NB4 (cell line): ENCODE measurements around the gene FSTL4.

Source experiments
- POLR2A ChIP-seq: IDR thresholded peaks from 2 replicates; pipeline ENCODE4 v1.6.1; 2011; ENCODE audit warnings: mild to moderate bottlenecking; ENCODE audit not compliant: insufficient read length; ENCODE audit errors: extremely low read depth
- TF ChIP-seq, protein P1 (sequence below): IDR thresholded peaks from one replicate; pipeline ENCODE4 v1.5.1; 2012; ENCODE audit warnings: low read depth, low read length
- TF ChIP-seq, protein P2 (sequence below): IDR thresholded peaks from 2 replicates; pipeline ENCODE4 v1.6.1; 2011; ENCODE audit warnings: low read depth, low read length

DNA sequence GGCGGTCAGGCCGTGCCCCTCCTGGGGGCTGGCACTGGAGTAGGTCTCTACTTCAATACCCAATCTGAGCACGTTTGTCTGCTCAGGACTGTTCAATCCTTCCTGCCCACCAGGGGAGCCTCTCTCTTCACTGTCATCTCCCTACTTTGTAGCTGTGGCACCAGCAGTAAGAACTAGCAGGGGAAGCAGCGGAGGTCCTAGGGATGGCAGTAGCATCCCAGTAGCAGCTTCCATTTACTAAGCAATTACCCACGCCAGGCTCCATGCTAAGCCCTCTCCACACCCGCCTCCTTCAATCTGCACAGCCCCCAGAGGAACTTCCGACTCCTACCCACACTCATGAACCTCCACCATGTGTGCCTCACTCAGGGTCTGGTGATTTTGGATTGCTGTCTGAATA, 31.7 kb downstream of the FSTL4 start:
- no peak for TF ChIP-seq POLR2A
- TF ChIP-seq, protein P1, sequence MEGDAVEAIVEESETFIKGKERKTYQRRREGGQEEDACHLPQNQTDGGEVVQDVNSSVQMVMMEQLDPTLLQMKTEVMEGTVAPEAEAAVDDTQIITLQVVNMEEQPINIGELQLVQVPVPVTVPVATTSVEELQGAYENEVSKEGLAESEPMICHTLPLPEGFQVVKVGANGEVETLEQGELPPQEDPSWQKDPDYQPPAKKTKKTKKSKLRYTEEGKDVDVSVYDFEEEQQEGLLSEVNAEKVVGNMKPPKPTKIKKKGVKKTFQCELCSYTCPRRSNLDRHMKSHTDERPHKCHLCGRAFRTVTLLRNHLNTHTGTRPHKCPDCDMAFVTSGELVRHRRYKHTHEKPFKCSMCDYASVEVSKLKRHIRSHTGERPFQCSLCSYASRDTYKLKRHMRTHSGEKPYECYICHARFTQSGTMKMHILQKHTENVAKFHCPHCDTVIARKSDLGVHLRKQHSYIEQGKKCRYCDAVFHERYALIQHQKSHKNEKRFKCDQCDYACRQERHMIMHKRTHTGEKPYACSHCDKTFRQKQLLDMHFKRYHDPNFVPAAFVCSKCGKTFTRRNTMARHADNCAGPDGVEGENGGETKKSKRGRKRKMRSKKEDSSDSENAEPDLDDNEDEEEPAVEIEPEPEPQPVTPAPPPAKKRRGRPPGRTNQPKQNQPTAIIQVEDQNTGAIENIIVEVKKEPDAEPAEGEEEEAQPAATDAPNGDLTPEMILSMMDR, result no peak
- TF ChIP-seq, protein P2, sequence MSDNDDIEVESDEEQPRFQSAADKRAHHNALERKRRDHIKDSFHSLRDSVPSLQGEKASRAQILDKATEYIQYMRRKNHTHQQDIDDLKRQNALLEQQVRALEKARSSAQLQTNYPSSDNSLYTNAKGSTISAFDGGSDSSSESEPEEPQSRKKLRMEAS, result no peak
